ENCODE results near the gene FAM120AOS. TPM values are rescaled to one million over a fixed set of nuclear protein-coding genes. Genes with fewer than 3 reads are reported as not detected.

FAM120AOS gene
- total RNA-seq, 1 donor from 2014 or later, result 52.0 TPM

DNA sequence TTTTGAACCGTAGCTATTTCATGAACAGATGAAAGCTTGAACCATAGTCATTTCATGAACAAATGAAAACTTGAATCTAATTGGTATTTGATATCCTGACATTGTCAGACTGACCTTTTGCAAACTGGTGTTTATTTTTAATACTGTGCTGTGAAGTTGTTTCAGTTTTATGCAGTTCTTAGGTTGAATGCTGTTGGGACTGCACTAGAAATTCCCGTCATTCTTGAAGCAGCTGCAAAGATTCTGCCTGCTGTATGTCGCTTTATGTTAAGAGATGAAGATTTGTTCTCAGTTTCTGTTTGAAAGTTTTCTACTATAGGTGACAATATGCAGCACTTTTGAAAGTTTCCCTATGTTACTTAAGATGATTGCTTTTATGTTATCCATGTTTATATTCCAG is 22.5 kb upstream of the FAM120AOS start:
- TF ChIP-seq CTCF (conservative IDR thresholded peaks at IDR 0.05), result no peak
- no peak overlapping the region for H3K4me3 Mint-ChIP-seq
- H3K27me3 Mint-ChIP-seq (ENCODE audit: low read depth), result no peaks in the 10 kb centered on the region
- H3K4me1 Mint-ChIP-seq, result peaks cover 12% of the 10 kb centered on the region
- H3K36me3 Mint-ChIP-seq (ENCODE audit: low read depth), result peaks cover 5% of the 10 kb centered on the region
- H3K27ac Mint-ChIP-seq (ENCODE audit: unreplicated experiment), result no peak overlapping the region
- no peak for DNase-seq (ENCODE audit: low read depth, low spot score)
- no peaks in the 10 kb centered on the region for H3K9me3 Mint-ChIP-seq

DNA sequence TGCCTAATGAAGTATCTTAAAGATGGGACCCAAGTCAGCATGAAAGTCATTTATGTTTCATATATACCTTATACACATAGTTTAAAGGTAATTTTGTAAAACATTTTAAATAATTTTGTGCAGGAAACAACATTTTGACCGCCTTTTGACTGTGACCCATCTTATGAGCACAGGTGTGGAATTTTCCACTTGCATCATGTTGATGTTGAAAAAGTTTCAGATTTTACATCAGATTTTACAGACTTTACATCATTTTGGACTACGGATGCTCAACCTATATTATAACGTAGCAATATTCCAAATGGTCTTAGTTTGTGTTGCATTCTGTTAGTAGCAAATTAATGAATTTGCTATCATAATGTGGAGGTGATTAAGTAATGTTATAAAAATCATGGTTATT is 21.7 kb upstream of the FAM120AOS start:
- no peak for TF ChIP-seq CTCF (conservative IDR thresholded peaks at IDR 0.05)
- no peak for DNase-seq (ENCODE audit: low read depth, low spot score)
- Mint-ChIP-seq H3K9me3 (no peaks in the 10 kb centered on the region), H3K27me3 (ENCODE audit: low read depth) (no peaks in the 10 kb centered on the region), H3K4me1 (peaks cover 14% of the 10 kb centered on the region), H3K4me3 (no peak overlapping the region), H3K36me3 (ENCODE audit: low read depth) (peaks cover 5% of the 10 kb centered on the region), H3K27ac (ENCODE audit: unreplicated experiment) (no peak overlapping the region)

GRCh38 chr9:93473411-93473810 is 20.0 kb upstream of the FAM120AOS start:
- Mint-ChIP-seq H3K27me3 (ENCODE audit: low read depth) (no peaks in the 10 kb centered on the region), H3K4me1 (peaks cover 18% of the 10 kb centered on the region), H3K4me3 (no peak overlapping the region), H3K27ac (ENCODE audit: unreplicated experiment) (no peak overlapping the region), H3K9me3 (no peaks in the 10 kb centered on the region), H3K36me3 (ENCODE audit: low read depth) (peaks cover 5% of the 10 kb centered on the region)
- no peak for TF ChIP-seq CTCF (conservative IDR thresholded peaks at IDR 0.05)
- no peak for DNase-seq (ENCODE audit: low read depth, low spot score)

DNA sequence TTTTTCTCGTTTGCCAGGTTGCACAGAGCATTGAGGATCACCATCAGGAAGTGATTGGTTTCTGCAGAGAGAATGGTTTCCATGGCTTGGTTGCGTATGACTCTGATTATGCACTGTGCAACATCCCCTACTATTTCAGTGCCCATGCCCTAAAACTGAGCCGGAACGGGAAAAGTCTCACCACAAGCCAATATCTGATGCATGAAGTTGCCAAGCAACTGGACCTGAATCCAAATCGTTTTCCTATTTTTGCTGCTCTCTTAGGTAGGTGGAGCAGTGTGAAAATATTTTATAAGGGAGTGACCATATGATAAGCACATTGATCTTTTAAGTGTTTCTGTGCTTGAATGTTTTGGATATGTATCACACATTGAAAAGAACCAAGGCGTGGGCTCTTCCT is 17.7 kb upstream of the FAM120AOS start:
- no peak for DNase-seq (ENCODE audit: low read depth, low spot score)

GRCh38 chr9:93470391-93470790 is 17.0 kb upstream of the FAM120AOS start:
- no peak for TF ChIP-seq CTCF (conservative IDR thresholded peaks at IDR 0.05)
- Mint-ChIP-seq H3K27me3 (ENCODE audit: low read depth) (no peaks in the 10 kb centered on the region), H3K4me1 (peaks cover 45% of the 10 kb centered on the region), H3K9me3 (no peaks in the 10 kb centered on the region), H3K36me3 (ENCODE audit: low read depth) (peaks cover 5% of the 10 kb centered on the region), H3K4me3 (no peak overlapping the region), H3K27ac (ENCODE audit: unreplicated experiment) (no peak overlapping the region)
- no peak for DNase-seq (ENCODE audit: low read depth, low spot score)

More for the DNA sequence above, 17.7 kb upstream of the FAM120AOS start:
- no peak for TF ChIP-seq CTCF (conservative IDR thresholded peaks at IDR 0.05)
- Mint-ChIP-seq H3K27ac (ENCODE audit: unreplicated experiment) (no peak overlapping the region), H3K36me3 (ENCODE audit: low read depth) (peaks cover 5% of the 10 kb centered on the region), H3K27me3 (ENCODE audit: low read depth) (no peaks in the 10 kb centered on the region), H3K9me3 (no peaks in the 10 kb centered on the region), H3K4me1 (peaks cover 39% of the 10 kb centered on the region), H3K4me3 (no peak overlapping the region)
